ENCODE results near the gene ZNF844. TPM values are rescaled to one million over a fixed set of nuclear protein-coding genes. Genes with fewer than 3 reads are reported as not detected.

Gene ZNF844
- total RNA-seq, 1 experiment from 2014 or later, result not detected

DNA sequence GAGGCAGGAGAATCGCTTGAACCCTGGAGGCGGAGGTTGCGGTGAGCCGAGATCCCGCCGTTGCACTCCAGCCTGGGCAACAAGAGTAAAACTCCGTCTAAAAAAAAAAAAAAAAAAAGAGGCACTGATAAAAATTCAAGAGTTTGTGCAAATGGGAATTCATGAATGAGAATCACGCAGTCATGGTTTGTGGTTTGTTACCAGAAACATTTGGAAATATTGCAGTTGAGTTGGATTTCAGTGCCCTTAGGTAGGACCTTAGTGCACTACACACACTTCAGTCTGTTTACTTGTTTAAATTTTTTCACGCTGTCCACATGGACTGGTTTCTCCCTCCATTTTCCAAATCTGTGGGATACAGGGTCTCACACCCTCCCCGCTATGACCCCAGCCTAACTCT is 28.4 kb downstream of the ZNF844 start:
- H2AFZ ChIP-seq (ENCODE audit: low read depth, low read length, poor library complexity, severe bottlenecking), result no peak overlapping the region
- no peak overlapping the region for H3K4me3 ChIP-seq (replicated peaks in 1 of 2; ENCODE audit: low read depth in 1 of 2, low read length in 2 of 2)
- intact Hi-C loops (cut with micrococcal nuclease), result no loop called here
- no peaks in the 10 kb centered on the region for H3K79me2 ChIP-seq (ENCODE audit: insufficient read depth, low read length)
- H4K20me1 ChIP-seq (ENCODE audit: insufficient read depth), result no peaks in the 10 kb centered on the region
- no peaks in the 10 kb centered on the region for H3K27me3 ChIP-seq (ENCODE audit: insufficient read depth, low read length)
- ATAC-seq (no peak), DNase-seq (ENCODE audit: low read depth, low spot score) (no peak)
- H3K4me2 ChIP-seq (ENCODE audit: low read length), result no peak overlapping the region
- TF ChIP-seq CEBPB (IDR thresholded peaks at IDR 0.05; ENCODE audit: low read depth) (no peak), SIN3A (IDR thresholded peaks at IDR 0.05; ENCODE audit: low read depth) (no peak), ZFX (IDR thresholded peaks at IDR 0.05) (no peak), FOSL1 (IDR thresholded peaks at IDR 0.05; ENCODE audit: low read depth) (no peak), EZH2 (IDR thresholded peaks at IDR 0.05) (no peak), EGR1 (IDR thresholded peaks at IDR 0.05; ENCODE audit: low read depth) (no peak), CBX3 (IDR thresholded peaks at IDR 0.05; ENCODE audit: low read depth) (no peak)
- TF ChIP-seq, protein P1, sequence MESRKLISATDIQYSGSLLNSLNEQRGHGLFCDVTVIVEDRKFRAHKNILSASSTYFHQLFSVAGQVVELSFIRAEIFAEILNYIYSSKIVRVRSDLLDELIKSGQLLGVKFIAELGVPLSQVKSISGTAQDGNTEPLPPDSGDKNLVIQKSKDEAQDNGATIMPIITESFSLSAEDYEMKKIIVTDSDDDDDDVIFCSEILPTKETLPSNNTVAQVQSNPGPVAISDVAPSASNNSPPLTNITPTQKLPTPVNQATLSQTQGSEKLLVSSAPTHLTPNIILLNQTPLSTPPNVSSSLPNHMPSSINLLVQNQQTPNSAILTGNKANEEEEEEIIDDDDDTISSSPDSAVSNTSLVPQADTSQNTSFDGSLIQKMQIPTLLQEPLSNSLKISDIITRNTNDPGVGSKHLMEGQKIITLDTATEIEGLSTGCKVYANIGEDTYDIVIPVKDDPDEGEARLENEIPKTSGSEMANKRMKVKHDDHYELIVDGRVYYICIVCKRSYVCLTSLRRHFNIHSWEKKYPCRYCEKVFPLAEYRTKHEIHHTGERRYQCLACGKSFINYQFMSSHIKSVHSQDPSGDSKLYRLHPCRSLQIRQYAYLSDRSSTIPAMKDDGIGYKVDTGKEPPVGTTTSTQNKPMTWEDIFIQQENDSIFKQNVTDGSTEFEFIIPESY (IDR thresholded peaks at IDR 0.05; ENCODE audit: extremely low read depth, insufficient replicate concordance, low read length), result no peak
- RAD21 ChIA-PET (ENCODE audit: low non-redundant PET in 1 of 2, low total read pairs in 2 of 2, uncharacterized antibody in 2 of 2, unreplicated experiment in 2 of 2), result no interaction called here
- H3K9me3 ChIP-seq (ENCODE audit: control insufficient read depth in 1 of 2, insufficient read depth in 1 of 2, low read depth in 1 of 2, low read length in 2 of 2), result peaks cover 0 to 7% of the 10 kb centered on the region in 2 experiments; a peak in 2 of 4 replicates
- no TSS peak for BruUV-seq (replicated peaks)
- POLR2A ChIA-PET, result no interaction called here
- no peak overlapping the region for H3K27ac ChIP-seq (ENCODE audit: low read depth, low read length)
- CTCF ChIA-PET, result no interaction called here
- H3K9ac ChIP-seq (ENCODE audit: low read length), result no peak overlapping the region
- no peaks in the 10 kb centered on the region for H3K36me3 ChIP-seq (ENCODE audit: control insufficient read depth in 1 of 2, insufficient read depth in 2 of 2, low read length in 2 of 2)
- no peaks in the 10 kb centered on the region for H3K9me2 ChIP-seq (ENCODE audit: insufficient read depth)
- H3K4me1 ChIP-seq (ENCODE audit: control insufficient read depth in 1 of 2, insufficient read depth in 2 of 2, low read length in 2 of 2), result no peaks in the 10 kb centered on the region

DNA sequence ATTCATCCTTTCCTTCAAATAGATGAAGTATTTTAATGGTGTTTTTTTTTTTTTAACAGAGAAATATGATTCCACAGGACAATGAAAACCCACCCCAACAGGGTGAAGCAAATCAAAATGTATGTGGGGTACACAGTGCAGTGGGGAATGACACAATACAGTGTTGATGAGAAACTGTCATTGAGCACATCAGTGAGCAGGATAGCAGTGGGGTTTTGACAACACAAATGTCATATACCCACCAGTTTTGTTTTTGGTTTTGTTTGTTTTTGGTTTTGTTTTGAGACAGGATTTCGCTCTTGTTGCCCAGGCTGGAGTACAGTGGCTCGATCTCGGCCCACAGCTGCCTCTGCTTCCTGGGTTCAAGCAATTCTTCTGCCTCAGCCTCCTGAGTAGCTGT is 29.2 kb downstream of the ZNF844 start:
- POLR2A ChIA-PET, result no interaction called here
- TF ChIP-seq TCF7L2 (IDR thresholded peaks at IDR 0.05; ENCODE audit: borderline replicate concordance, extremely low read depth, insufficient read depth, insufficient read length) (no peak), POLR2AphosphoS5 (IDR thresholded peaks at IDR 0.05; ENCODE audit: low read depth, low read length) (no peak), SIN3A (IDR thresholded peaks at IDR 0.05; ENCODE audit: low read depth) (no peak), CBX3 (IDR thresholded peaks at IDR 0.05; ENCODE audit: low read depth) (no peak), EGR1 (IDR thresholded peaks at IDR 0.05; ENCODE audit: low read depth) (no peak), SRF (IDR thresholded peaks at IDR 0.05; ENCODE audit: low read depth) (no peak), ZNF274 (IDR thresholded peaks at IDR 0.05; ENCODE audit: low read depth, low read length) (no peak), CEBPB (IDR thresholded peaks at IDR 0.05; ENCODE audit: low read depth) (no peak), FOSL1 (IDR thresholded peaks at IDR 0.05; ENCODE audit: low read depth) (no peak), POLR2A (IDR thresholded peaks at IDR 0.05; ENCODE audit: borderline replicate concordance, extremely low read depth, insufficient read depth, insufficient read length) (no peak), ELF1 (IDR thresholded peaks at IDR 0.05; ENCODE audit: borderline replicate concordance, low read depth) (no peak), SP1 (IDR thresholded peaks at IDR 0.05; ENCODE audit: low read depth) (no peak), EZH2 (IDR thresholded peaks at IDR 0.05) (no peak)
- TF ChIP-seq, protein P2, sequence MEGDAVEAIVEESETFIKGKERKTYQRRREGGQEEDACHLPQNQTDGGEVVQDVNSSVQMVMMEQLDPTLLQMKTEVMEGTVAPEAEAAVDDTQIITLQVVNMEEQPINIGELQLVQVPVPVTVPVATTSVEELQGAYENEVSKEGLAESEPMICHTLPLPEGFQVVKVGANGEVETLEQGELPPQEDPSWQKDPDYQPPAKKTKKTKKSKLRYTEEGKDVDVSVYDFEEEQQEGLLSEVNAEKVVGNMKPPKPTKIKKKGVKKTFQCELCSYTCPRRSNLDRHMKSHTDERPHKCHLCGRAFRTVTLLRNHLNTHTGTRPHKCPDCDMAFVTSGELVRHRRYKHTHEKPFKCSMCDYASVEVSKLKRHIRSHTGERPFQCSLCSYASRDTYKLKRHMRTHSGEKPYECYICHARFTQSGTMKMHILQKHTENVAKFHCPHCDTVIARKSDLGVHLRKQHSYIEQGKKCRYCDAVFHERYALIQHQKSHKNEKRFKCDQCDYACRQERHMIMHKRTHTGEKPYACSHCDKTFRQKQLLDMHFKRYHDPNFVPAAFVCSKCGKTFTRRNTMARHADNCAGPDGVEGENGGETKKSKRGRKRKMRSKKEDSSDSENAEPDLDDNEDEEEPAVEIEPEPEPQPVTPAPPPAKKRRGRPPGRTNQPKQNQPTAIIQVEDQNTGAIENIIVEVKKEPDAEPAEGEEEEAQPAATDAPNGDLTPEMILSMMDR (IDR thresholded peaks at IDR 0.05 in 2 of 3, conservative IDR thresholded peaks at IDR 0.05 in 1 of 3; ENCODE audit: borderline replicate concordance in 1 of 3, insufficient read depth in 1 of 3, low read depth in 2 of 3, low read length in 2 of 3), result no peak
- TF ChIP-seq, protein P3, sequence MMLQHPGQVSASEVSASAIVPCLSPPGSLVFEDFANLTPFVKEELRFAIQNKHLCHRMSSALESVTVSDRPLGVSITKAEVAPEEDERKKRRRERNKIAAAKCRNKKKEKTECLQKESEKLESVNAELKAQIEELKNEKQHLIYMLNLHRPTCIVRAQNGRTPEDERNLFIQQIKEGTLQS (IDR thresholded peaks at IDR 0.05), result no peak

More for the DNA sequence above, 29.2 kb downstream of the ZNF844 start:
- Histone ChIP-seq H3K4me2 (ENCODE audit: low read length) (no peak overlapping the region), H3K4me1 (ENCODE audit: control insufficient read depth in 1 of 2, insufficient read depth in 2 of 2, low read length in 2 of 2) (no peaks in the 10 kb centered on the region), H3K9me2 (ENCODE audit: insufficient read depth) (no peaks in the 10 kb centered on the region), H3K9ac (ENCODE audit: low read length) (no peak overlapping the region), H3K36me3 (ENCODE audit: control insufficient read depth in 1 of 2, insufficient read depth in 2 of 2, low read length in 2 of 2) (no peaks in the 10 kb centered on the region), H3K27ac (ENCODE audit: low read depth, low read length) (no peak overlapping the region), H3K4me3 (replicated peaks in 1 of 2; ENCODE audit: low read depth in 1 of 2, low read length in 2 of 2) (no peak overlapping the region), H4K20me1 (ENCODE audit: insufficient read depth) (no peaks in the 10 kb centered on the region), H2AFZ (ENCODE audit: low read depth, low read length, poor library complexity, severe bottlenecking) (no peak overlapping the region), H3K79me2 (ENCODE audit: insufficient read depth, low read length) (no peaks in the 10 kb centered on the region), H3K27me3 (ENCODE audit: insufficient read depth, low read length) (no peaks in the 10 kb centered on the region), H3K9me3 (ENCODE audit: control insufficient read depth in 1 of 2, insufficient read depth in 1 of 2, low read depth in 1 of 2, low read length in 2 of 2) (peaks cover 0 to 3% of the 10 kb centered on the region in 2 experiments; a peak in 2 of 4 replicates)
- DNase-seq (ENCODE audit: low read depth, low spot score) (no peak), ATAC-seq (no peak)
- no TSS peak for BruUV-seq (replicated peaks)
- ChIA-PET RAD21 (ENCODE audit: low non-redundant PET in 1 of 2, low total read pairs in 2 of 2, uncharacterized antibody in 2 of 2, unreplicated experiment in 2 of 2) (no interaction called here), CTCF (no interaction called here)
- intact Hi-C loops (cut with micrococcal nuclease), result no loop called here
